Measurements from ENCODE around the gene NUCB1. TPM values are rescaled to one million over a fixed set of nuclear protein-coding genes. Genes with fewer than 3 reads are reported as not detected.
"Not testable (repeated sequence)": the region's sequence is repeated elsewhere in the genome, so short reads cannot be mapped to it uniquely, and the experiment has no call there.

The NUCB1 gene
- total RNA-seq, 1 donor from 2014 or later = 104 TPM

GRCh38 chr19:48906324-48906723, 6.2 kb downstream of the NUCB1 start:
- no peak for ATAC-seq

GRCh38 chr19:48907671-48908070, 7.6 kb downstream of the NUCB1 start:
- ATAC-seq = no peak

GRCh38 chr19:48909424-48910077, 9.4 kb downstream of the NUCB1 start:
- ATAC-seq = not testable (repeated sequence)

GRCh38 chr19:48910803-48911202, 10.7 kb downstream of the NUCB1 start:
- no peak for ATAC-seq

GRCh38 chr19:48913114-48913889, 13.2 kb downstream of the NUCB1 start:
- ATAC-seq = peak; percentile 35

GRCh38 chr19:48914181-48914580, 14.1 kb downstream of the NUCB1 start:
- no peak for ATAC-seq

- ATAC-seq = no peak
Observed at GRCh38 chr19:48915757-48916156, 15.6 kb downstream of the NUCB1 start.

GRCh38 chr19:48918071-48918470, 18.0 kb downstream of the NUCB1 start:
- ATAC-seq = no peak

GRCh38 chr19:48918801-48919247, 18.7 kb downstream of the NUCB1 start:
- no peak for ATAC-seq

- ATAC-seq = not testable (repeated sequence)
Observed at GRCh38 chr19:48919271-48919670, 19.2 kb downstream of the NUCB1 start.

- no peak for ATAC-seq
Observed at GRCh38 chr19:48920949-48921348, 20.8 kb downstream of the NUCB1 start.

- no peak for ATAC-seq
Observed at GRCh38 chr19:48921721-48922500, 21.8 kb downstream of the NUCB1 start.

GRCh38 chr19:48922548-48923490, 22.7 kb downstream of the NUCB1 start:
- ATAC-seq = no peak

GRCh38 chr19:48925240-48925843, 25.2 kb downstream of the NUCB1 start:
- ATAC-seq = peak; percentile 70

GRCh38 chr19:48925890-48926289, 25.8 kb downstream of the NUCB1 start:
- not testable (repeated sequence) for ATAC-seq

- ATAC-seq = peak; percentile 87
Observed at GRCh38 chr19:48926909-48927308, 26.8 kb downstream of the NUCB1 start.

GRCh38 chr19:48927692-48928091, 27.6 kb downstream of the NUCB1 start:
- ATAC-seq = not testable (repeated sequence)

- peak; percentile 41 for ATAC-seq
Observed at GRCh38 chr19:48928164-48929025, 28.3 kb downstream of the NUCB1 start.

GRCh38 chr19:48933382-48933932, 33.3 kb downstream of the NUCB1 start, which contains the start of gene DHDH:
DHDH (plus strand) TSS chr19:48933699; CDS start chr19:48933722, 23 bp downstream.
- ATAC-seq = peak; percentile 94

- ATAC-seq = no peak
Observed at GRCh38 chr19:48934837-48935236, 34.7 kb downstream of the NUCB1 start.

Measured in esophagus mucosa (tissue), 1 donor.